ENCODE results near the gene ARHGEF16. TPM values are rescaled to one million over a fixed set of nuclear protein-coding genes. Genes with fewer than 3 reads are reported as not detected.

ARHGEF16 gene
- total RNA-seq, 1 donor from 2014 or later = 0.34 TPM

GRCh38 chr1:3435666-3436065, 18.8 kb upstream of the ARHGEF16 start:
- peaks cover 4% of the 10 kb centered on the region for H3K9me3 Mint-ChIP-seq (ENCODE audit: unreplicated experiment)
- DNase-seq = no peak
- H3K4me3 Mint-ChIP-seq (ENCODE audit: unreplicated experiment) = no peak overlapping the region
- H3K4me1 Mint-ChIP-seq (ENCODE audit: low read depth, unreplicated experiment) = peaks cover 7% of the 10 kb centered on the region
- peaks cover 3% of the 10 kb centered on the region for H3K27me3 Mint-ChIP-seq (ENCODE audit: unreplicated experiment)
- H3K27ac Mint-ChIP-seq (ENCODE audit: unreplicated experiment) = no peak overlapping the region
- no peak for TF ChIP-seq CTCF (IDR thresholded peaks at IDR 0.05; ENCODE audit: partially characterized antibody, unreplicated experiment)
- no peaks in the 10 kb centered on the region for H3K36me3 Mint-ChIP-seq (ENCODE audit: unreplicated experiment)

DNA sequence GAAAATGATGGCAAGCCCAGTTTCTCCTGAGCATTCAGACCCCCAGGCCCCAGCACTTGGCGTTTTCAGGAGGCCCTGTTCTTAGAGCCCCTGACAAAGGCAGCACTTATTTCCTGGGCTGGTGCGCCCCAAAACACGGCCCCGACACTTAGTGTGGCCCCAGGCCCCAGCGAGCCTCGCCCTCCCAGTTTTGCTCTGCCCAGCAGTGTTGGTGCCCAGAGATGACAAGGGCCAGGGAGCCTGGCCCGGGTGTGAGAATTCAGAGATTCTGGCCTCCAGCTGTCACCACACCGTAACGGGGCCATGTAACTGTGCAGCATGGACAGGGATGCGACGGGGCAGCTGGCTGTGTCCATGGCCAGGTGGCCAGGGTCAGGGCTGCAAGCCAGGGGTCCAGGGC, 18.0 kb upstream of the ARHGEF16 start:
- Mint-ChIP-seq H3K9me3 (ENCODE audit: unreplicated experiment) (peaks cover 4% of the 10 kb centered on the region), H3K27ac (ENCODE audit: unreplicated experiment) (peak overlapping the region; percentile 15), H3K4me3 (ENCODE audit: unreplicated experiment) (no peak overlapping the region), H3K27me3 (ENCODE audit: unreplicated experiment) (peaks cover 3% of the 10 kb centered on the region), H3K36me3 (ENCODE audit: unreplicated experiment) (no peaks in the 10 kb centered on the region), H3K4me1 (ENCODE audit: low read depth, unreplicated experiment) (peaks cover 11% of the 10 kb centered on the region)
- no peak for TF ChIP-seq CTCF (IDR thresholded peaks at IDR 0.05; ENCODE audit: partially characterized antibody, unreplicated experiment)
- DNase-seq = no peak

GRCh38 chr1:3436901-3437300, 17.6 kb upstream of the ARHGEF16 start:
- TF ChIP-seq CTCF (IDR thresholded peaks at IDR 0.05; ENCODE audit: partially characterized antibody, unreplicated experiment) = no peak
- H3K27ac Mint-ChIP-seq (ENCODE audit: unreplicated experiment) = no peak overlapping the region
- no peaks in the 10 kb centered on the region for H3K36me3 Mint-ChIP-seq (ENCODE audit: unreplicated experiment)
- peaks cover 9% of the 10 kb centered on the region for H3K4me1 Mint-ChIP-seq (ENCODE audit: low read depth, unreplicated experiment)
- H3K9me3 Mint-ChIP-seq (ENCODE audit: unreplicated experiment) = peaks cover 4% of the 10 kb centered on the region
- peaks cover 3% of the 10 kb centered on the region for H3K27me3 Mint-ChIP-seq (ENCODE audit: unreplicated experiment)
- no peak for DNase-seq
- no peak overlapping the region for H3K4me3 Mint-ChIP-seq (ENCODE audit: unreplicated experiment)

DNA sequence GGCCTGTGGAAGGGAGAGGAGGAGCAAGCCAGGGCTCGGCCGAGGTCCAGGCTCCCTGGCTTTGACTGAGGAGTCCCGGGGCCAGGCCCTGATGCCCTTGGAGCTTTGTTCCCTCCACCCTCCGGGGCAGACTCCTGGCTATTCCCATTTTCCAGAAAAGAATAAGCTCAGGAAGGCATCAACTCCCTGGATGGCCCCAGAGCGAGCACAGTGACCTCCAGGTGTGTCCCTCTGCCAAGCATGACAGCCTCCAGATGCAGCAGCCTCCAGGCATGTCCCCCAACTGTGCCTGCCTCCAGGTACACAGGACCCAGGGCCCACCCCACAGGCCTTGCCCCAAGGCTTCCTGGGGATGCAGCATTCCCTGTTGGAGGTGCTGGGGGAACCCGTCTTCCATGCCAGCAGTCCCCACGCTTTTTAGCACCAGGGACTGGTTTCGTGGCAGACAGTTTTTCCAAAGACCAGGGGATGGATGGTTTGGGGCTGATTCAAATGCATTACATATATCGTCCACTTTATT, 15.7 kb upstream of the ARHGEF16 start:
- Mint-ChIP-seq H3K27ac (ENCODE audit: unreplicated experiment) (no peak overlapping the region), H3K27me3 (ENCODE audit: unreplicated experiment) (peaks cover 5% of the 10 kb centered on the region), H3K4me1 (ENCODE audit: low read depth, unreplicated experiment) (peaks cover 7% of the 10 kb centered on the region), H3K36me3 (ENCODE audit: unreplicated experiment) (no peaks in the 10 kb centered on the region), H3K9me3 (ENCODE audit: unreplicated experiment) (peaks cover 5% of the 10 kb centered on the region), H3K4me3 (ENCODE audit: unreplicated experiment) (no peak overlapping the region)
- DNase-seq = no peak
- no peak for TF ChIP-seq CTCF (IDR thresholded peaks at IDR 0.05; ENCODE audit: partially characterized antibody, unreplicated experiment)

DNA sequence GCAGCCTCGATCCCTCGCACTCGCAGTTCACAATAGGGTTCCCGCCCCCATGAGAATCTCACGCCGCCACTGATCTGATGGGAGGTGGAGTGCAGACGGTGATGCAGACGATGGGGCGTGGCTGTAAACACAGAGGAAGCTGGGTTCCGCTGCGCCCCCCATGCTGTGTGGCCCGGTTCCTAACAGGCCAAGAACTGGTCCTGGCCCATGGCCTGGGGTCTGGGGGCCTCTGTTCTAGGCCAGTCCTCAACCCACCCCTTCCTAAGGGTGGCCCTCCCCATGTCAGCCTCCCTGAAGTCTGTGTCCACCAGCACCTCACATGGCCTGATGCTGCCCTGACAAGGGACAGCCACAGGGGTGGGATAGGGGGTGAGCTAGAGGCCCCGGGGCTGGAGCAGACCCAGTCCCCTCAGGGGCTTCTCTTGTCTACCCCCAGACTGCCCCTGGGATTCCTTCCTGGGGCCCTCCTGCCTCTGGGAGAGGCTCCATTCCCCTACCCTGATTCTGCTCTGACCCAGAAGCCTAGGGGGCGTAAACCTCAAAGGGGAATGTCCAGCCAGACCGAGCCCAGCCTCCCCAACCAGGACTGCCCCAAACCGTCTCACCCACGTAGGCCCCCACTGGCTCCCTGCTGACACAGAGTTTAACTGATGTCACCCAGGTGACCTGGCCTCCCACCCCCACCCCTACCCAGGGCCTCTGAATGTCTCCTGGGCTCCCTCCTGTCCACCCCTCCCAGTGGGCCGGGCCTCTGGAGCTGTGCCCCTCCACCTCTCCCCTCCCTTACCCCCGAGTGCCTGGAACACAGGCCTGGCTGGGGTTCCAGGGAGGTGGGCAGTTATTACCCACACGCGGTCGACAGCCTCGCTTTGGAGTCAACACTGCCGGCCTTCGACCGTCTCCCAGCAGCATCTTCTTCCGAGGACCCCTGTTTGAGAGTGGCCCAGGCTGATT, 14.8 kb upstream of the ARHGEF16 start:
- H3K4me3 Mint-ChIP-seq (ENCODE audit: unreplicated experiment) = no peak overlapping the region
- no peak for DNase-seq
- H3K4me1 Mint-ChIP-seq (ENCODE audit: low read depth, unreplicated experiment) = peaks cover 7% of the 10 kb centered on the region
- H3K9me3 Mint-ChIP-seq (ENCODE audit: unreplicated experiment) = peaks cover 5% of the 10 kb centered on the region
- no peak overlapping the region for H3K27ac Mint-ChIP-seq (ENCODE audit: unreplicated experiment)
- TF ChIP-seq CTCF (IDR thresholded peaks at IDR 0.05; ENCODE audit: partially characterized antibody, unreplicated experiment) = no peak
- peaks cover 5% of the 10 kb centered on the region for H3K27me3 Mint-ChIP-seq (ENCODE audit: unreplicated experiment)
- no peaks in the 10 kb centered on the region for H3K36me3 Mint-ChIP-seq (ENCODE audit: unreplicated experiment)
